A673 (cell line): ENCODE data around the gene CCDC83.

Experiments
- EZH2 ChIP-seq: fragments of 200-600 bp; sonication (generic); IDR thresholded peaks from 2 replicates; pipeline ENCODE4 v1.6.1; 2017; ENCODE audit warnings: borderline replicate concordance, low read depth, mild to moderate bottlenecking, mixed read lengths, antibody characterized with exemption, low read length; ENCODE audit not compliant: poor library complexity, severe bottlenecking
- TF ChIP-seq, protein P1 (sequence below): fragments of 300-800, 200-600 bp; sonication (generic); conservative IDR thresholded peaks from 2 replicates; pipeline ENCODE4 v1.5.1; 2017; ENCODE audit warnings: low read depth, mild to moderate bottlenecking, antibody characterized with exemption, low read length, moderate library complexity, mixed read lengths

DNA sequence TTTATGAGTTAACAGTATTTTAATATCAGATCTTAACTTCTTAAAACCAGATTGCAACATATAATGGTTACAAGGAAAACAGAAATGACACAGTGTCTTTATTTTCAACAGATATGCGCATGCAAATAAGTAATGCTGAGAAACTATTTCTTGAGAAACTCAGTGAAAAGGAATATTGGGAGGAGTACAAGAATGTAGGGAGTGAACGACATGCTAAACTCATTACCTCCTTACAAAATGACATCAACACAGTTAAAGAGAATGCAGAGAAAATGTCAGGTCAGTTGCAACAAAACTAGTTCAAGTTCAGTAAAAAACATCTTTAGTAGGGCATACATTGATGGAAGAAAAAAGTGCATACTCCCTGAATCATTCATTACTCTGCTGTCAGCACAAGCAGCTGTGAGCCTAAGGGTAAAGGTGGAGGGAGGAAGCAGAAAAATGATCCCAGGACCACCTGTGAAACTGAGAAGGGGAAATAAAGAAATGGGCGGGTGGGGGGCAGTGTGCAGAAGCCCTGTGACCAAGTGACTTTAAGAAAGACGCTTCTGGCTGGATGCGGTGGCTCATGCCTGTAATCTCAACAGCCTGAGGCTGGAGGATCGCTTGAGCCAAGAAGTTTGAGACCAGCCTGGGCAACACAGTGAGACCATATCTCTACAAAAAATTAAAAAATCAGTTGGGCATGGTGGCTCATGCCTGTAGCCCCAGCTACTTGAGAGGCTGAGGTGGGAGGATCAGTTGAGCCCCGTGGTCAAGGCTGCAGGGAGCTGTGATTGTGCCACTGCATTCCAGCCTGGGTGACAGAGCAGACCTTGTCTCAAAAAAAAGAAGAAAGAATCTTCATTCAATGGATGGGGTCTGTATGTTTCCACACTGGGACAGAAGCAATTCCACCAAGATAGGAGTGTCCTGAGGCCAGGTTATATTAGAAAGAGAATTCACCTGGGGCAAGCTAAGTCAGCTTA is 31.2 kb downstream of the CCDC83 start:
- TF ChIP-seq, protein P1, sequence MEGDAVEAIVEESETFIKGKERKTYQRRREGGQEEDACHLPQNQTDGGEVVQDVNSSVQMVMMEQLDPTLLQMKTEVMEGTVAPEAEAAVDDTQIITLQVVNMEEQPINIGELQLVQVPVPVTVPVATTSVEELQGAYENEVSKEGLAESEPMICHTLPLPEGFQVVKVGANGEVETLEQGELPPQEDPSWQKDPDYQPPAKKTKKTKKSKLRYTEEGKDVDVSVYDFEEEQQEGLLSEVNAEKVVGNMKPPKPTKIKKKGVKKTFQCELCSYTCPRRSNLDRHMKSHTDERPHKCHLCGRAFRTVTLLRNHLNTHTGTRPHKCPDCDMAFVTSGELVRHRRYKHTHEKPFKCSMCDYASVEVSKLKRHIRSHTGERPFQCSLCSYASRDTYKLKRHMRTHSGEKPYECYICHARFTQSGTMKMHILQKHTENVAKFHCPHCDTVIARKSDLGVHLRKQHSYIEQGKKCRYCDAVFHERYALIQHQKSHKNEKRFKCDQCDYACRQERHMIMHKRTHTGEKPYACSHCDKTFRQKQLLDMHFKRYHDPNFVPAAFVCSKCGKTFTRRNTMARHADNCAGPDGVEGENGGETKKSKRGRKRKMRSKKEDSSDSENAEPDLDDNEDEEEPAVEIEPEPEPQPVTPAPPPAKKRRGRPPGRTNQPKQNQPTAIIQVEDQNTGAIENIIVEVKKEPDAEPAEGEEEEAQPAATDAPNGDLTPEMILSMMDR: no peak
- no peak for TF ChIP-seq EZH2
